ENCODE results near the gene PPA1. TPM values are rescaled to one million over a fixed set of nuclear protein-coding genes. Genes with fewer than 3 reads are reported as not detected.

The PPA1 gene
- total RNA-seq, 1 donor from 2014 or later = 99.9 TPM

DNA sequence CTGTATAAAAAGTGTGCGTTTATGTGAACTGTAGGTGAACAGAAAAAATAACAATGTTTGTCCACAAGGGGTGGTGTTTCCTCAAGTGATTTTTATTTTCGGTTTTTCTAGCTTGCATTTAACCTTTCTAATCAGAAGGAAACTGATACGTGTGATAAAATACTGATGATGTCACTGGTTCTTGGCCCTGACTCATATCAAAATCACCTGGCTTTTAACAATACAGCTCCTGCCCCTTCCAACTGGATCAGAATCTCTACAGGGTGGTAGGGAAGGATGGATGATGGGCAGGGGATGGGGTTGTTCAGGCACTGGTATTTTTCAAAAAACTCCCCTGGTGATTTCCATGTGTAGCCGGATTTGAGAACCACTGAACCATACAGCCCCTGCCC, 39.7 kb upstream of the PPA1 start:
- Histone ChIP-seq H3K9me3 (replicated peaks) (peaks cover 6% of the 10 kb centered on the region), H3K27ac (replicated peaks) (no peak overlapping the region), H3K4me1 (peaks cover 8% of the 10 kb centered on the region), H3K4me3 (no peak overlapping the region), H3K27me3 (ENCODE audit: low read depth) (no peaks in the 10 kb centered on the region), H3K36me3 (no peaks in the 10 kb centered on the region)
- no peak for DNase-seq
- intact Hi-C loops (cut with micrococcal nuclease) = loop anchor here (5.0 kb wide), 1 partner anchor 89 kb away; no protein-coding TSS in a partner anchor
- TF ChIP-seq, protein P1, sequence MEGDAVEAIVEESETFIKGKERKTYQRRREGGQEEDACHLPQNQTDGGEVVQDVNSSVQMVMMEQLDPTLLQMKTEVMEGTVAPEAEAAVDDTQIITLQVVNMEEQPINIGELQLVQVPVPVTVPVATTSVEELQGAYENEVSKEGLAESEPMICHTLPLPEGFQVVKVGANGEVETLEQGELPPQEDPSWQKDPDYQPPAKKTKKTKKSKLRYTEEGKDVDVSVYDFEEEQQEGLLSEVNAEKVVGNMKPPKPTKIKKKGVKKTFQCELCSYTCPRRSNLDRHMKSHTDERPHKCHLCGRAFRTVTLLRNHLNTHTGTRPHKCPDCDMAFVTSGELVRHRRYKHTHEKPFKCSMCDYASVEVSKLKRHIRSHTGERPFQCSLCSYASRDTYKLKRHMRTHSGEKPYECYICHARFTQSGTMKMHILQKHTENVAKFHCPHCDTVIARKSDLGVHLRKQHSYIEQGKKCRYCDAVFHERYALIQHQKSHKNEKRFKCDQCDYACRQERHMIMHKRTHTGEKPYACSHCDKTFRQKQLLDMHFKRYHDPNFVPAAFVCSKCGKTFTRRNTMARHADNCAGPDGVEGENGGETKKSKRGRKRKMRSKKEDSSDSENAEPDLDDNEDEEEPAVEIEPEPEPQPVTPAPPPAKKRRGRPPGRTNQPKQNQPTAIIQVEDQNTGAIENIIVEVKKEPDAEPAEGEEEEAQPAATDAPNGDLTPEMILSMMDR (IDR thresholded peaks at IDR 0.05; ENCODE audit: borderline replicate concordance) = peak; percentile 66

GRCh38 chr10:70271996-70272924, 39.0 kb upstream of the PPA1 start:
- TF ChIP-seq, protein P1 (IDR thresholded peaks at IDR 0.05; ENCODE audit: borderline replicate concordance) = no peak
- Histone ChIP-seq H3K9me3 (replicated peaks) (peaks cover 6% of the 10 kb centered on the region), H3K27ac (replicated peaks) (no peak overlapping the region), H3K4me1 (peaks cover 8% of the 10 kb centered on the region), H3K27me3 (ENCODE audit: low read depth) (no peaks in the 10 kb centered on the region), H3K36me3 (no peaks in the 10 kb centered on the region), H3K4me3 (no peak overlapping the region)
- DNase-seq = peak; percentile 44
- intact Hi-C loops (cut with micrococcal nuclease) = loop anchor here (5.0 kb wide), 1 partner anchor 90 kb away; no protein-coding TSS in a partner anchor

DNA sequence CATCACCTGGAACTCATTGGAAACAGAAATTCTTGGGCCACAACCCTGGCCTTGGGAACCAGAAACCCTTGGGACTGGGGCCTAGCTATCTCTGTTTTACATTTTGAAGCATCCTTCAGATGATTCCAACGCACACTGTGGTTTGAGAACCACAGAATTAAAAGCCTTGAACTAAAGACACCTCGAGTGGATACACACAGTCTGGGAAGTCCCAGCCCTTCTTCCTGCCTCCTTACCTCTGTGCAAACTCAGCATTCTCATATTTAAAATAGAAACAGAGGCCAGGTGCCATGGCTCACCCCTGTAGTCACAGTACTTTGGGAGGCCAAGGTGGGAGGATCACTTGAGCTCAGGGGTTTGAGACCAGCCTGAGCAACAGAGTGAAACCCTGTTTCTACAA, 37.7 kb upstream of the PPA1 start:
- intact Hi-C loops (cut with micrococcal nuclease) = loop anchor here (5.0 kb wide), 1 partner anchor 91 kb away; no protein-coding TSS in a partner anchor
- no peaks in the 10 kb centered on the region for H3K27me3 ChIP-seq (ENCODE audit: low read depth)
- no peaks in the 10 kb centered on the region for H3K36me3 ChIP-seq
- DNase-seq = no peak
- H3K9me3 ChIP-seq (replicated peaks) = peaks cover 6% of the 10 kb centered on the region
- H3K27ac ChIP-seq (replicated peaks) = no peak overlapping the region
- TF ChIP-seq, protein P1 (IDR thresholded peaks at IDR 0.05; ENCODE audit: borderline replicate concordance) = no peak
- H3K4me1 ChIP-seq = peaks cover 8% of the 10 kb centered on the region
- no peak overlapping the region for H3K4me3 ChIP-seq

DNA sequence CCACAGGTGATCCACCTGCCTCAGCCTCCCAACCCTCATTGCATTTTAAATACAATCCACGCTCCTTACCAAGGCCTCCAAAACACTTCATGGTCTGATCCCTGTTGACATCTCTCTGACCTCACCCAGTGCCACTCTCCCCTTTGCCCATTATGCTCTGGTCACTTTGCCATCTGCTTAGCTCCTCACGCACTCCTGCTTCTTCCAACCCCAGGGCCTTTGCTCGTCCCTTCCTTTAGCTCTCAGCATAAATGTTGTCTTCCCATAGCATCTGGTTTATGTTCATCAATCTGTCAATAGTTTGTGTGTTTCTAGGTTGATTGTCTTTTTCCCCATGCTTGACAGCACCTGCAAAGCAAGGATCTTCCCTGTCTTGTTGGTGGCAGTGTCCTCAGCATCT, 36.5 kb upstream of the PPA1 start:
- Histone ChIP-seq H3K36me3 (no peaks in the 10 kb centered on the region), H3K27ac (replicated peaks) (no peak overlapping the region), H3K4me1 (peaks cover 8% of the 10 kb centered on the region), H3K27me3 (ENCODE audit: low read depth) (no peaks in the 10 kb centered on the region), H3K9me3 (replicated peaks) (no peaks in the 10 kb centered on the region), H3K4me3 (no peak overlapping the region)
- no peak for DNase-seq
- intact Hi-C loops (cut with micrococcal nuclease) = loop anchor here (5.0 kb wide), 1 partner anchor 93 kb away; no protein-coding TSS in a partner anchor
- TF ChIP-seq, protein P1 (IDR thresholded peaks at IDR 0.05; ENCODE audit: borderline replicate concordance) = no peak

DNA sequence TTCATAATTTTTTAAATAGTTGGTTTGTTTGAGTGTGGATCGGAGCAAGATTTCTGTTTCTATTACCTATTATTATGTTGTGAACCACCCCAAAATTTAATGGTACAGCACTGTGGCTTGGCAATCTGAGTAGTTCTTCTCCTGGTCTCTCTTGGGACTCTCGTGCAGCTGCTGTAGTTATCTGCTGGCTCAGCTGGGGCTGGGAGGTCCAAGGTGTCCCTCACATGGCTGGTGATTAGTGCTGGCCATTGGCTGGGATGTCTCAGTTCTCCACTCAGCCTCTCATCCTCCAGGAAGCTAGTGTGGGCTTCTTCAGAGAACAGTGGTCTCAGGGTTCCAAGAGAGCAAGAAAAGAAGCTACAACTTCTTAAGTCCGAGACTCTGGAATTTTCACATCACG, 35.1 kb upstream of the PPA1 start:
- H3K27ac ChIP-seq (replicated peaks) = no peak overlapping the region
- TF ChIP-seq, protein P1 (IDR thresholded peaks at IDR 0.05; ENCODE audit: borderline replicate concordance) = no peak
- no peaks in the 10 kb centered on the region for H3K9me3 ChIP-seq (replicated peaks)
- H3K4me3 ChIP-seq = no peak overlapping the region
- no peak for DNase-seq
- no peaks in the 10 kb centered on the region for H3K36me3 ChIP-seq
- H3K27me3 ChIP-seq (ENCODE audit: low read depth) = no peaks in the 10 kb centered on the region
- intact Hi-C loops (cut with micrococcal nuclease) = no loop called here
- peaks cover 8% of the 10 kb centered on the region for H3K4me1 ChIP-seq
